ENCODE results near the gene CD163.

- TF ChIP-seq, protein P1, sequence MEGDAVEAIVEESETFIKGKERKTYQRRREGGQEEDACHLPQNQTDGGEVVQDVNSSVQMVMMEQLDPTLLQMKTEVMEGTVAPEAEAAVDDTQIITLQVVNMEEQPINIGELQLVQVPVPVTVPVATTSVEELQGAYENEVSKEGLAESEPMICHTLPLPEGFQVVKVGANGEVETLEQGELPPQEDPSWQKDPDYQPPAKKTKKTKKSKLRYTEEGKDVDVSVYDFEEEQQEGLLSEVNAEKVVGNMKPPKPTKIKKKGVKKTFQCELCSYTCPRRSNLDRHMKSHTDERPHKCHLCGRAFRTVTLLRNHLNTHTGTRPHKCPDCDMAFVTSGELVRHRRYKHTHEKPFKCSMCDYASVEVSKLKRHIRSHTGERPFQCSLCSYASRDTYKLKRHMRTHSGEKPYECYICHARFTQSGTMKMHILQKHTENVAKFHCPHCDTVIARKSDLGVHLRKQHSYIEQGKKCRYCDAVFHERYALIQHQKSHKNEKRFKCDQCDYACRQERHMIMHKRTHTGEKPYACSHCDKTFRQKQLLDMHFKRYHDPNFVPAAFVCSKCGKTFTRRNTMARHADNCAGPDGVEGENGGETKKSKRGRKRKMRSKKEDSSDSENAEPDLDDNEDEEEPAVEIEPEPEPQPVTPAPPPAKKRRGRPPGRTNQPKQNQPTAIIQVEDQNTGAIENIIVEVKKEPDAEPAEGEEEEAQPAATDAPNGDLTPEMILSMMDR (IDR thresholded peaks at IDR 0.05): no peak
- TF ChIP-seq POLR2A (IDR thresholded peaks at IDR 0.05): no peak
These were observed 3.9 kb downstream of the CD163 start for GRCh38 chr12:7499636-7500035.

Data from right lobe of liver (tissue), 4 donors.